Measurements from ENCODE around the gene ABCC3. TPM values are rescaled to one million over a fixed set of nuclear protein-coding genes. Genes with fewer than 3 reads are reported as not detected.

The ABCC3 gene
- total and polyA plus RNA-seq, 9 of the 15 experiments (the other 6 are each of a cell fraction or from before 2014, with no cell fraction given): 0.03 to 1.6 (median 0.42) TPM; not detected in 5

- TF ChIP-seq GTF2F1 (IDR thresholded peaks at IDR 0.05; ENCODE audit: low read depth, low read length) (no peak), BRD9 (IDR thresholded peaks at IDR 0.05; ENCODE audit: low read depth, partially characterized antibody) (peak; percentile 80), DPF2 (IDR thresholded peaks at IDR 0.05) (peak; percentile 72; the same call in 1 of the 2 replicates), BACH1 (tag; IDR thresholded peaks at IDR 0.05) (0 out of 2 replicates have a peak, but pooled peaks have one; percentile 49), FOXJ2 (tag; IDR thresholded peaks at IDR 0.05) (peak; percentile 67; the same call in 1 of the 2 replicates), ZNF282 (CRISPR knock-in tag; IDR thresholded peaks at IDR 0.05) (no peak), ZNF121 (CRISPR knock-in tag; conservative IDR thresholded peaks at IDR 0.05) (no peak), POLR2H (tag; IDR thresholded peaks at IDR 0.05; ENCODE audit: low read depth) (peak; percentile 68; the same call in 1 of the 2 replicates), ZZZ3 (IDR thresholded peaks at IDR 0.05) (no peak), CBX3 (IDR thresholded peaks at IDR 0.05; ENCODE audit: borderline replicate concordance in 1 of 2, low read length in 2 of 2) (0 out of 3 replicates have a peak, but pooled peaks of 1 of the 2 experiments have one; percentile 24), SRF (CRISPR knock-in tag; IDR thresholded peaks at IDR 0.05) (peak in 1 of 2 experiments; percentile 64; a peak in 2 of 4 replicates), MYC (IDR thresholded peaks at IDR 0.05; ENCODE audit: low read depth, low read length) (0 out of 2 replicates have a peak, but pooled peaks have one; percentile 18), MYC (CRISPR knock-in tag; IDR thresholded peaks at IDR 0.05; ENCODE audit: borderline replicate concordance, low read depth) (no peak), MAFG (tag; conservative IDR thresholded peaks at IDR 0.05) (peak; percentile 60), SMARCA4 (IDR thresholded peaks at IDR 0.05) (peak; percentile 65), TEAD1 (CRISPR knock-in tag; IDR thresholded peaks at IDR 0.05) (0 out of 4 replicates have a peak, but pooled peaks of 1 of the 2 experiments have one; percentile 12), EGR1 (conservative IDR thresholded peaks at IDR 0.05) (no peak; the same call in 1 of the 2 replicates), TRIM24 (IDR thresholded peaks at IDR 0.05) (0 out of 4 replicates have a peak, but pooled peaks of 1 of the 2 experiments have one; percentile 5), LEF1 (IDR thresholded peaks at IDR 0.05) (peak; percentile 30; the same call in 1 of the 2 replicates), LCOR (CRISPR knock-in tag; IDR thresholded peaks at IDR 0.05) (peak; percentile 89; the same call in 1 of the 2 replicates)
- TF ChIP-seq, protein P1, sequence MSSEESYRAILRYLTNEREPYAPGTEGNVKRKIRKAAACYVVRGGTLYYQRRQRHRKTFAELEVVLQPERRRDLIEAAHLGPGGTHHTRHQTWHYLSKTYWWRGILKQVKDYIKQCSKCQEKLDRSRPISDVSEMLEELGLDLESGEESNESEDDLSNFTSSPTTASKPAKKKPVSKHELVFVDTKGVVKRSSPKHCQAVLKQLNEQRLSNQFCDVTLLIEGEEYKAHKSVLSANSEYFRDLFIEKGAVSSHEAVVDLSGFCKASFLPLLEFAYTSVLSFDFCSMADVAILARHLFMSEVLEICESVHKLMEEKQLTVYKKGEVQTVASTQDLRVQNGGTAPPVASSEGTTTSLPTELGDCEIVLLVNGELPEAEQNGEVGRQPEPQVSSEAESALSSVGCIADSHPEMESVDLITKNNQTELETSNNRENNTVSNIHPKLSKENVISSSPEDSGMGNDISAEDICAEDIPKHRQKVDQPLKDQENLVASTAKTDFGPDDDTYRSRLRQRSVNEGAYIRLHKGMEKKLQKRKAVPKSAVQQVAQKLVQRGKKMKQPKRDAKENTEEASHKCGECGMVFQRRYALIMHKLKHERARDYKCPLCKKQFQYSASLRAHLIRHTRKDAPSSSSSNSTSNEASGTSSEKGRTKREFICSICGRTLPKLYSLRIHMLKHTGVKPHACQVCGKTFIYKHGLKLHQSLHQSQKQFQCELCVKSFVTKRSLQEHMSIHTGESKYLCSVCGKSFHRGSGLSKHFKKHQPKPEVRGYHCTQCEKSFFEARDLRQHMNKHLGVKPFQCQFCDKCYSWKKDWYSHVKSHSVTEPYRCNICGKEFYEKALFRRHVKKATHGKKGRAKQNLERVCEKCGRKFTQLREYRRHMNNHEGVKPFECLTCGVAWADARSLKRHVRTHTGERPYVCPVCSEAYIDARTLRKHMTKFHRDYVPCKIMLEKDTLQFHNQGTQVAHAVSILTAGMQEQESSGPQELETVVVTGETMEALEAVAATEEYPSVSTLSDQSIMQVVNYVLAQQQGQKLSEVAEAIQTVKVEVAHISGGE (CRISPR knock-in tag; IDR thresholded peaks at IDR 0.05): peak; percentile 56 to 98 (median 68); a peak in 4 of 6 replicates
Observed at GRCh38 chr17:50708050-50709000, 73.6 kb downstream of the ABCC3 start (continued).
